GM12864 (cell line): Measurements from ENCODE around the gene RPUSD1.

ENCODE experiments used
- DNase-seq: peaks from one replicate; pipeline ENCODE4 v3.0.0-alpha.2; 2011; ENCODE audit warnings: low read depth
- H3K4me3 ChIP-seq: 2 replicates; pipeline ENCODE4 v1.5.1; 2011; ENCODE audit warnings: mild to moderate bottlenecking, low read depth, low read length, control low read depth
- TF ChIP-seq, protein P1 (sequence below): IDR thresholded peaks from 2 replicates; pipeline ENCODE4 v1.5.1; 2011; ENCODE audit warnings: low read depth, mild to moderate bottlenecking, moderate library complexity, low read length, control low read depth, inconsistent platforms; ENCODE audit errors: missing control alignments

Gene RPUSD1

GRCh38 chr16:819336-820043 lies 31.3 kb upstream of the RPUSD1 start:
- no peak overlapping the region for H3K4me3 ChIP-seq
- no peak for DNase-seq
- TF ChIP-seq, protein P1, sequence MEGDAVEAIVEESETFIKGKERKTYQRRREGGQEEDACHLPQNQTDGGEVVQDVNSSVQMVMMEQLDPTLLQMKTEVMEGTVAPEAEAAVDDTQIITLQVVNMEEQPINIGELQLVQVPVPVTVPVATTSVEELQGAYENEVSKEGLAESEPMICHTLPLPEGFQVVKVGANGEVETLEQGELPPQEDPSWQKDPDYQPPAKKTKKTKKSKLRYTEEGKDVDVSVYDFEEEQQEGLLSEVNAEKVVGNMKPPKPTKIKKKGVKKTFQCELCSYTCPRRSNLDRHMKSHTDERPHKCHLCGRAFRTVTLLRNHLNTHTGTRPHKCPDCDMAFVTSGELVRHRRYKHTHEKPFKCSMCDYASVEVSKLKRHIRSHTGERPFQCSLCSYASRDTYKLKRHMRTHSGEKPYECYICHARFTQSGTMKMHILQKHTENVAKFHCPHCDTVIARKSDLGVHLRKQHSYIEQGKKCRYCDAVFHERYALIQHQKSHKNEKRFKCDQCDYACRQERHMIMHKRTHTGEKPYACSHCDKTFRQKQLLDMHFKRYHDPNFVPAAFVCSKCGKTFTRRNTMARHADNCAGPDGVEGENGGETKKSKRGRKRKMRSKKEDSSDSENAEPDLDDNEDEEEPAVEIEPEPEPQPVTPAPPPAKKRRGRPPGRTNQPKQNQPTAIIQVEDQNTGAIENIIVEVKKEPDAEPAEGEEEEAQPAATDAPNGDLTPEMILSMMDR: no peak

- TF ChIP-seq, protein P1: no peak
- no peak for DNase-seq
- H3K4me3 ChIP-seq: no peak overlapping the region
These were observed 30.4 kb upstream of the RPUSD1 start for GRCh38 chr16:818592-818991.

DNA sequence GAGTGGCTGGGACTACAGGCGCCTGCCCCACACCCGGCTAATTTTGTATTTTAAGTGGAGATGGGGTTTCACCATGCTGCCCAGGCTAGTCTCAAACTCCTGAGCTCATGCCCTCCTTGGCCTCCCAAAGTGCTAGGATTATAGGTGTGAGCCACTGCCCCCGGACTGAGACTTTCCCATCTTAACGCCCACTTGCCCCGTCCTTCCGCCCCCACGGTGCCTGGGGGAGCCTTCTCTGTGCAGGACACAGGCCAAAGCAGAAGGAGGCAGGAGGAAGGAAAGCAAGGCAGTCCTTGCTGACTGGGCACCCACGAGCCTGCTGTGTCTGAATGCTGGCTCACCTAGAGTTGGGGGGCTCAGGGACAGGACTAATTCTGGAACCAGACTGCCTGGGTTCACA lies 30.0 kb upstream of the RPUSD1 start:
- no peak for DNase-seq
- TF ChIP-seq, protein P1: no peak
- no peak overlapping the region for H3K4me3 ChIP-seq

- TF ChIP-seq, protein P1: no peak
These were observed 29.1 kb upstream of the RPUSD1 start for GRCh38 chr16:817001-817906.

GRCh38 chr16:815861-816260 lies 27.7 kb upstream of the RPUSD1 start:
- no peak for DNase-seq
- H3K4me3 ChIP-seq: no peak overlapping the region
- TF ChIP-seq, protein P1: no peak

More at GRCh38 chr16:817001-817906, 29.1 kb upstream of the RPUSD1 start:
- DNase-seq: no peak
- no peak overlapping the region for H3K4me3 ChIP-seq

DNA sequence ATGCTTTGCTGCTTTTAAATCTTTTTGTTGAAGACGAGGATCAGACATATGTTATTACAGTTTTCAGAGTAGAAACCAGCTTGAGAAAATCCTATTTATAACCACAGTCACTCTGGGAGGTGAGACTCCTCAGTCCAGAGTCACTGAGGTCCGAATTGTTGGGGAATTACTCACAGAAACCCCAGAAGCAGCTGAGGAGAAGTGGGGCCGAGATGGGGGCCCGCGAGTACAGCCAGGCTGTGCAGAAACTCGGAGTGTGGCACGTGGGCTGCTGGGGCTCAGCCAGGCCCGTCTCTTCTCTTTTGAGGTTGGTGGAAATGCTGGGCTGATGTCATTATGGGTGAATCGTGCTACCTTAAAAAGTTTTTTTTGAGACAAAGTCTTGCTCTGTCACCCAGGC lies 26.8 kb upstream of the RPUSD1 start:
- TF ChIP-seq, protein P1: no peak
- no peak for DNase-seq
- no peak overlapping the region for H3K4me3 ChIP-seq
